Measurements from ENCODE around the gene NDUFS7.

Gene NDUFS7

DNA sequence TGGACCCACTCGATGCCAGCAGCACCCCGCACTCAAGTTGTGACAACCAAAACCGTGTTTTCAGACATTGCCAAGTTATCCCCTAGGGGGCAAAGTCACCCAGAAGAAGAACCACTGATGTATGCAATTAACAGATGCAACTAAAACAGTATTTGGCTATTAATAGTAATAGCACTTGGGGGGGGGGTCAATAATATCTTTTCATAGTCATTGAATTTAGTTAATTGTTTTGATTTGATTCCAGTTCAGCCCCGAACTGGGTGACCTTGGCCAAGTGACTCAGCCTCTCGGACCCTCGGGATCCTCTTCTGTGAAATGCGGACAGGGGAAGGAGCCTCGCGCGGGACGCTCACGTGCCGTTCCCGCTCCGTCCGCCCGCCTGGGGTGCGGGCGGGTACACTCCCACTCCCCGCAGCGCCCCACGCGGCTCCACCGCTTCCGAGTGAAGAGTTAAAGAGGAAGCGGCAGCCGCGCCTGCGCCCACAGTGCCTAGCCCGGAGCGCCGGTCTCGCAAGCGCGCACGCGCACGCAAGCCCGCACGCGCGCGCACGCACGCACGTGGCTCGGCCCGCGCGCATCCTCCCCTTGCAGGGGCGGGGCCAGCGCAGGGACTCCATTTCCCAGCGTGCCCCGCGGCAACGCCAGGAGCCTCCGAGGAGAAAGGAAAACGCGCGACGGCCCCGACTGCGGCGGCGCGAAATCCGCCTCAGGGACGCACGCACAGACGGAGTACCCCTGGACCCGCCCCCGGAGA is 23.2 kb downstream of the NDUFS7 start:
- H3K79me2 ChIP-seq (ENCODE audit: insufficient read depth, low read depth), result peaks cover 42% of the 10 kb centered on the region
- H2AFZ ChIP-seq (ENCODE audit: low read depth), result peak overlapping the region; percentile 55; the same call in 1 of the 2 replicates
- TF ChIP-seq, protein P1, sequence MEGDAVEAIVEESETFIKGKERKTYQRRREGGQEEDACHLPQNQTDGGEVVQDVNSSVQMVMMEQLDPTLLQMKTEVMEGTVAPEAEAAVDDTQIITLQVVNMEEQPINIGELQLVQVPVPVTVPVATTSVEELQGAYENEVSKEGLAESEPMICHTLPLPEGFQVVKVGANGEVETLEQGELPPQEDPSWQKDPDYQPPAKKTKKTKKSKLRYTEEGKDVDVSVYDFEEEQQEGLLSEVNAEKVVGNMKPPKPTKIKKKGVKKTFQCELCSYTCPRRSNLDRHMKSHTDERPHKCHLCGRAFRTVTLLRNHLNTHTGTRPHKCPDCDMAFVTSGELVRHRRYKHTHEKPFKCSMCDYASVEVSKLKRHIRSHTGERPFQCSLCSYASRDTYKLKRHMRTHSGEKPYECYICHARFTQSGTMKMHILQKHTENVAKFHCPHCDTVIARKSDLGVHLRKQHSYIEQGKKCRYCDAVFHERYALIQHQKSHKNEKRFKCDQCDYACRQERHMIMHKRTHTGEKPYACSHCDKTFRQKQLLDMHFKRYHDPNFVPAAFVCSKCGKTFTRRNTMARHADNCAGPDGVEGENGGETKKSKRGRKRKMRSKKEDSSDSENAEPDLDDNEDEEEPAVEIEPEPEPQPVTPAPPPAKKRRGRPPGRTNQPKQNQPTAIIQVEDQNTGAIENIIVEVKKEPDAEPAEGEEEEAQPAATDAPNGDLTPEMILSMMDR (conservative IDR thresholded peaks at IDR 0.05; ENCODE audit: low read depth, low read length), result peak; percentile 80
- H3K4me1 ChIP-seq (ENCODE audit: low read depth, poor library complexity, severe bottlenecking), result peaks cover 30% of the 10 kb centered on the region
- no peaks in the 10 kb centered on the region for H3K27me3 ChIP-seq (ENCODE audit: insufficient read depth, low read depth)
- H4K20me1 ChIP-seq (ENCODE audit: insufficient read depth), result peaks cover 31% of the 10 kb centered on the region; the same call in 1 of the 2 replicates
- peak overlapping the region; percentile 70; the same call in 1 of the 2 replicates for H3K9ac ChIP-seq
- H3K4me2 ChIP-seq, result peak overlapping the region; percentile 58
- peak overlapping the region; percentile 62 for H3K27ac ChIP-seq
- H3K36me3 ChIP-seq (ENCODE audit: insufficient read depth), result no peaks in the 10 kb centered on the region
- H3K4me3 ChIP-seq (IDR thresholded peaks at IDR 0.05; ENCODE audit: insufficient read depth, low read depth, low read length), result no peak overlapping the region

DNA sequence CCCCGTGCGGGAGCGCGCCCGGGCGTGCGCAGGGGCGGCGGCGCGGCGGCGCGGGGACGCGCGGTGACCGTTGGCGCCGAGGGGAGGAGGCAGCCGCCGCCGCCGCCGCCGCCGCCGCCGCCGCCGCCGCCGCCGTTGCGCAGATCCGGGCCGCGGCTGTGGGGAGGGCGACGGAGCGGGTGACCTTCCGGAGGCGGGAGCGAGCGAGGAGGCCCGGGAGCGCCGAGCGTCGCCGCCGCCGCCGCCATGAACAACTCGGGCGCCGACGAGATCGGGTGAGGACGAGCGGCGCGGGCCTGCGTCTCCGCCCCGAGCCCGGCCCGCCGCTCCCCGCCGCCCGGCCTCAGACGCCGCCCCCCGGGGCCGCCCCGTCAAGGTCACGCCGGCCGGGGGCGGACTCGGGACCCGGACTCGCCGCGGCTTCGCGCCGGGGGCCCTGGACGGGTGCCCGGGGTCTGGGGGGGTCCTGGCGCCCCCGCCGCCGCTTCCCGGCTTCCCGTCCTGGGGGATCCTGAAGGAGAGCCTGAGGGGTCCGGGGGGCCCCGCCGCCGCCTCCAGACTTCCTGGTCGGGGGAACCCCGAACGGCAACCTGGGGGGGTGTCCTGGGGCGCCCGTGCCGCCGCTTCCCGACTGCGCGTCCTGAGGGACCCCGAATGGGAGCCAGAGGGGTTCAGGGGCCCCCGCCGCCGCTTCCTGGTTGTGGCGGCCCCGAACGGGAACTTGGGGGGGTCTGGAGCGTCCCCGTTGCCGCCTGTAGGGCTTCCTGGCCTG is 24.0 kb downstream of the NDUFS7 start, which contains the start of gene DAZAP1:
TSS of gene DAZAP1 (plus strand) at position 59 of the 772 bp plus-strand sequence. CDS start at position 247, 188 bp downstream.
- no peaks in the 10 kb centered on the region for H3K27me3 ChIP-seq (ENCODE audit: insufficient read depth, low read depth)
- peak within 1 kb of the TSS; percentile 76 for H3K4me2 ChIP-seq
- H3K27ac ChIP-seq, result peak within 1 kb of the TSS; percentile 91
- peak within 1 kb of the TSS; percentile 99 for H3K9ac ChIP-seq
- peak within 1 kb of the TSS; percentile 55; the same call in 1 of the 2 replicates for H2AFZ ChIP-seq (ENCODE audit: low read depth)
- H3K36me3 ChIP-seq (ENCODE audit: insufficient read depth), result no peaks in the 10 kb centered on the region
- peaks cover 39% of the 10 kb centered on the region for H4K20me1 ChIP-seq (ENCODE audit: insufficient read depth)
- H3K79me2 ChIP-seq (ENCODE audit: insufficient read depth, low read depth), result peaks cover 49% of the 10 kb centered on the region
- TF ChIP-seq, protein P1 (conservative IDR thresholded peaks at IDR 0.05; ENCODE audit: low read depth, low read length), result no peak
- peak within 1 kb of the TSS; percentile 37 for H3K4me3 ChIP-seq (IDR thresholded peaks at IDR 0.05; ENCODE audit: insufficient read depth, low read depth, low read length)
- peaks cover 30% of the 10 kb centered on the region for H3K4me1 ChIP-seq (ENCODE audit: low read depth, poor library complexity, severe bottlenecking)

- Histone ChIP-seq H3K27me3 (ENCODE audit: insufficient read depth, low read depth) (no peaks in the 10 kb centered on the region), H3K4me1 (ENCODE audit: low read depth, poor library complexity, severe bottlenecking) (peaks cover 35% of the 10 kb centered on the region), H3K36me3 (ENCODE audit: insufficient read depth) (no peaks in the 10 kb centered on the region), H3K9ac (peak overlapping the region; percentile 99), H4K20me1 (ENCODE audit: insufficient read depth) (peaks cover 43% of the 10 kb centered on the region), H2AFZ (ENCODE audit: low read depth) (no peak overlapping the region), H3K79me2 (ENCODE audit: insufficient read depth, low read depth) (peaks cover 58% of the 10 kb centered on the region), H3K27ac (peak overlapping the region; percentile 91), H3K4me2 (peak overlapping the region; percentile 76), H3K4me3 (IDR thresholded peaks at IDR 0.05; ENCODE audit: insufficient read depth, low read depth, low read length) (peak overlapping the region; percentile 37)
- TF ChIP-seq, protein P1 (conservative IDR thresholded peaks at IDR 0.05; ENCODE audit: low read depth, low read length), result no peak
Observed at GRCh38 chr19:1408300-1409203, 24.8 kb downstream of the NDUFS7 start.
